DND-41 (cell line): ENCODE data around the gene GJA5.

Source experiments
- ATAC-seq: fragments of 200-7000 bp; cut with Tn5 transposase; 3 replicates; pipeline ENCODE4 v1.9.1; 2021; ENCODE audit warnings: low read depth; ENCODE audit not compliant: insufficient read depth
- DNase-seq: peaks from one replicate; pipeline ENCODE4 v3.0.0-alpha.2; 2020
- H2AFZ ChIP-seq: 2 replicates; pipeline ENCODE4 v1.6.0; 2012; ENCODE audit warnings: low read depth, low read length
- H3K27ac ChIP-seq: 2 replicates; pipeline ENCODE4 v1.5.1; 2012; ENCODE audit warnings: low read length, inconsistent platforms
- H3K27me3 ChIP-seq: fragments of 200-600 bp; sonication (generic); 2 replicates; pipeline ENCODE4 v1.6.0; 2012; ENCODE audit warnings: low read length, mild to moderate bottlenecking, inconsistent platforms; ENCODE audit not compliant: insufficient read depth, poor library complexity
- H3K36me3 ChIP-seq: 2 replicates; pipeline ENCODE4 v1.5.1; 2012; ENCODE audit warnings: low read length, inconsistent platforms; ENCODE audit not compliant: insufficient read depth
- H3K4me1 ChIP-seq: 2 replicates; pipeline ENCODE4 v1.5.1; 2012; ENCODE audit warnings: mild to moderate bottlenecking, low read length; ENCODE audit not compliant: insufficient read depth
- H3K4me2 ChIP-seq: 2 replicates; pipeline ENCODE4 v1.6.0; 2012; ENCODE audit warnings: mild to moderate bottlenecking, moderate library complexity, low read length, inconsistent platforms; ENCODE audit not compliant: insufficient read depth
- H3K4me3 ChIP-seq, 2 experiments: fragments of 200-600 bp in 1 of 2; shearing (Covaris generic) in 1 of 2; 2 replicates each; pipeline ENCODE4 v1.5.1; 2012 to 2016; ENCODE audit warnings: inconsistent platforms in 2 of 2, low read length in 2 of 2, mild to moderate bottlenecking in 2 of 2, low read depth in 1 of 2, moderate library complexity in 1 of 2
- H3K79me2 ChIP-seq: 2 replicates; pipeline ENCODE4 v1.6.0; 2012; ENCODE audit warnings: low read length, inconsistent platforms; ENCODE audit not compliant: insufficient read depth
- H3K9ac ChIP-seq: 2 replicates; pipeline ENCODE4 v1.6.0; 2012; ENCODE audit warnings: low read depth, mild to moderate bottlenecking, inconsistent platforms, low read length, moderate library complexity
- H3K9me3 ChIP-seq: 2 replicates; pipeline ENCODE4 v1.5.1; 2012; ENCODE audit warnings: low read length, moderate library complexity, mild to moderate bottlenecking, inconsistent platforms; ENCODE audit not compliant: insufficient read depth, severe bottlenecking
- H4K20me1 ChIP-seq: 2 replicates; pipeline ENCODE4 v1.6.0; 2012; ENCODE audit warnings: low read length; ENCODE audit not compliant: insufficient read depth
- EZH2 ChIP-seq: IDR thresholded peaks from 3 replicates; pipeline ENCODE4 v1.6.1; 2012; ENCODE audit warnings: borderline replicate concordance, low read depth, mild to moderate bottlenecking, moderate library complexity, low read length, inconsistent platforms; ENCODE audit not compliant: severe bottlenecking
- TF ChIP-seq, protein P1 (sequence below): IDR thresholded peaks from 2 replicates; pipeline ENCODE4 v1.5.1; 2012; ENCODE audit warnings: borderline replicate concordance, low read length, moderate library complexity, mild to moderate bottlenecking; ENCODE audit not compliant: poor library complexity, severe bottlenecking; ENCODE audit errors: extremely low read depth

Gene GJA5

GRCh38 chr1:147798731-147799130 lies 38.3 kb upstream of the GJA5 start:
- no peak overlapping the region for H3K4me3 ChIP-seq
- no peak for DNase-seq
- no peak overlapping the region for H3K9ac ChIP-seq
- TF ChIP-seq EZH2, result no peak
- TF ChIP-seq, protein P1, sequence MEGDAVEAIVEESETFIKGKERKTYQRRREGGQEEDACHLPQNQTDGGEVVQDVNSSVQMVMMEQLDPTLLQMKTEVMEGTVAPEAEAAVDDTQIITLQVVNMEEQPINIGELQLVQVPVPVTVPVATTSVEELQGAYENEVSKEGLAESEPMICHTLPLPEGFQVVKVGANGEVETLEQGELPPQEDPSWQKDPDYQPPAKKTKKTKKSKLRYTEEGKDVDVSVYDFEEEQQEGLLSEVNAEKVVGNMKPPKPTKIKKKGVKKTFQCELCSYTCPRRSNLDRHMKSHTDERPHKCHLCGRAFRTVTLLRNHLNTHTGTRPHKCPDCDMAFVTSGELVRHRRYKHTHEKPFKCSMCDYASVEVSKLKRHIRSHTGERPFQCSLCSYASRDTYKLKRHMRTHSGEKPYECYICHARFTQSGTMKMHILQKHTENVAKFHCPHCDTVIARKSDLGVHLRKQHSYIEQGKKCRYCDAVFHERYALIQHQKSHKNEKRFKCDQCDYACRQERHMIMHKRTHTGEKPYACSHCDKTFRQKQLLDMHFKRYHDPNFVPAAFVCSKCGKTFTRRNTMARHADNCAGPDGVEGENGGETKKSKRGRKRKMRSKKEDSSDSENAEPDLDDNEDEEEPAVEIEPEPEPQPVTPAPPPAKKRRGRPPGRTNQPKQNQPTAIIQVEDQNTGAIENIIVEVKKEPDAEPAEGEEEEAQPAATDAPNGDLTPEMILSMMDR, result no peak
- no peaks in the 10 kb centered on the region for H3K36me3 ChIP-seq
- no peaks in the 10 kb centered on the region for H3K4me1 ChIP-seq
- H3K9me3 ChIP-seq, result no peaks in the 10 kb centered on the region
- H3K27me3 ChIP-seq, result no peaks in the 10 kb centered on the region
- H3K4me2 ChIP-seq, result no peak overlapping the region
- ATAC-seq, result no peak
- no peaks in the 10 kb centered on the region for H3K79me2 ChIP-seq
- H4K20me1 ChIP-seq, result no peaks in the 10 kb centered on the region
- H2AFZ ChIP-seq, result no peak overlapping the region
- H3K27ac ChIP-seq, result no peak overlapping the region

DNA sequence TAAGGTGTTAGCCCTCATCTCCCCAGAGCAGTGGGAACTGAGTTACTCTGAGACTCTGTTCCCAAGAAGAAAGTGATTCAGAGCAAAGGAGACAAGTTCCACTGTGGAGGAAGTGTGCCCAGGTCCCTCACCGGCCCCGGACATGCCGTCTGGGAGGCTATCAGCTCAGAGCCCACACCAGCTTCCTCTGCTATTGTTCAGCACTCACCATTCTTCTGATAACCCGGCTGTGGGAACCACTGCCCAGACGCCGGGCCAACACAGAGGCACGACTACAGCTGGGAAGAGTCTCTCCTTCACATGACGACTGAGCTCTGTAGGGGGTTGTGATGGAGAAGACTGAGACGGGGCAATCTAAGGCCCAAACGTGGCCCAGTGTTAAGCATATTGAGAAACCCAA lies 34.2 kb upstream of the GJA5 start:
- H3K36me3 ChIP-seq, result no peaks in the 10 kb centered on the region
- TF ChIP-seq EZH2, result no peak
- TF ChIP-seq, protein P1, result no peak
- ATAC-seq, result no peak
- no peak overlapping the region for H3K27ac ChIP-seq
- H2AFZ ChIP-seq, result no peak overlapping the region
- no peak overlapping the region for H3K4me3 ChIP-seq
- no peaks in the 10 kb centered on the region for H3K9me3 ChIP-seq
- H3K9ac ChIP-seq, result no peak overlapping the region
- H3K27me3 ChIP-seq, result peaks cover 3% of the 10 kb centered on the region
- no peak for DNase-seq
- no peaks in the 10 kb centered on the region for H3K4me1 ChIP-seq
- H3K4me2 ChIP-seq, result no peak overlapping the region
- no peaks in the 10 kb centered on the region for H4K20me1 ChIP-seq
- no peaks in the 10 kb centered on the region for H3K79me2 ChIP-seq

DNA sequence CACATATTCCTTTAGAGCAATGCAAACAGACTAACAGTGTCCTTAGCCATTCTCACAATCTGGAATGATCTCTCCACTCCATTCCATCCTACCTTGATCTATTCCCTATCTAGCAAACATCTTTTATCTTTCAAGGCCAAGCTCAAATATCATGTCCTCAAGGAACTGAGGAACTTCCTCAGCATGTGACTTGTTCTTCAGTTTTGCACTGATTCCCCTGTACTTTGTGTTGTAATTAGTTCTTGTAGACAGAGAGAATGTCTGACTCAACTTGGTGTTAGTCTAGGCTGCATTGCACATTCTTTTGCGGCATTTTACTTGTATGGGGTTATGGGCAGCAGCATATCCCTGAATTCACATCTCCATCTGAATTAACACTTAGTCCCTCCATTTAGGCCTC lies 31.5 kb upstream of the GJA5 start:
- Histone ChIP-seq H2AFZ (no peak overlapping the region), H3K36me3 (no peaks in the 10 kb centered on the region), H3K27me3 (peaks cover 3% of the 10 kb centered on the region), H3K9me3 (no peaks in the 10 kb centered on the region), H4K20me1 (no peaks in the 10 kb centered on the region), H3K9ac (no peak overlapping the region), H3K79me2 (no peaks in the 10 kb centered on the region), H3K4me3 (no peak overlapping the region), H3K4me1 (no peaks in the 10 kb centered on the region), H3K4me2 (no peak overlapping the region), H3K27ac (no peak overlapping the region)
- TF ChIP-seq, protein P1, result no peak
- no peak for TF ChIP-seq EZH2
- ATAC-seq, result no peak
- no peak for DNase-seq

DNA sequence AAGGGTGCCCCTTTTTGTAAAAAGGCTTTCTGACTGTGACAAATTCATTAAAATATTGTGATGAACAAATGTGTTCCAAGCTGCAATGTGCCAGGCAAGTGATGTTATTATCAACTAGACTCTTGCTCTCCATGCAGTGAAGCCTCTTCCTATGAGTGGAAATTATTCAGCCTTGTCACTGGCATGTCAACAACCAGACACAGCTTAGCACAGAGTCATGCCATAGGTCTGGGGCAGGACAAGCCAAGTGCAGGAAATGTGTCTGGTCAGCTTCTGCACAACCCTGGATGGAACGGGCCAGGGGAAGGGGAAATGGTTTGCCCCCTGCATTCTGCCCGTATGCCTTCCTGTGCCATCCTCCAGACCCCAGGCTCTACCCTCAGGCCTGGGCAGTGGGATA lies 27.4 kb upstream of the GJA5 start:
- Histone ChIP-seq H3K9me3 (no peaks in the 10 kb centered on the region), H3K36me3 (no peaks in the 10 kb centered on the region), H2AFZ (no peak overlapping the region), H3K9ac (no peak overlapping the region), H3K27me3 (peaks cover 4% of the 10 kb centered on the region), H3K4me2 (no peak overlapping the region), H3K4me1 (no peaks in the 10 kb centered on the region), H4K20me1 (no peaks in the 10 kb centered on the region), H3K79me2 (no peaks in the 10 kb centered on the region), H3K27ac (no peak overlapping the region), H3K4me3 (no peak overlapping the region)
- DNase-seq (no peak), ATAC-seq (no peak)
- TF ChIP-seq, protein P1, result no peak
